Brain microvascular endothelial cell (primary cell): ENCODE measurements around the gene PGAP2.

ENCODE experiments used
- DNase-seq: peaks from one replicate; pipeline ENCODE4 v3.0.0-alpha.2; 2020
- H3K27ac ChIP-seq: fragments of 250-450 bp; sonication (Bioruptor Pico); 2 replicates; pipeline ENCODE4 v1.5.1; 2020; ENCODE audit warnings: mild to moderate bottlenecking, moderate library complexity
- H3K27me3 ChIP-seq: fragments of 250-450 bp; sonication (Bioruptor Pico); replicated peaks from 2 replicates; pipeline ENCODE4 v1.5.1; 2020; ENCODE audit warnings: mild to moderate bottlenecking
- H3K36me3 ChIP-seq: fragments of 250-450 bp; sonication (Bioruptor Pico); replicated peaks from 2 replicates; pipeline ENCODE4 v1.5.1; 2020; ENCODE audit warnings: mild to moderate bottlenecking
- H3K4me3 ChIP-seq: 2 replicates; pipeline ENCODE4 v1.5.1; 2011; ENCODE audit warnings: low read depth, mild to moderate bottlenecking, control low read depth, low read length, moderate library complexity
- in situ Hi-C: cut with HindIII; loops from 2 replicates; pipeline ENCODE4 v1.10.0; 2017; ENCODE audit warnings: low sequenced_read_pairs, low pct_ligation_motif_present
- TF ChIP-seq, protein P1 (sequence below): IDR thresholded peaks from 2 replicates; pipeline ENCODE4 v1.5.1; 2011; ENCODE audit warnings: low read depth, mild to moderate bottlenecking, moderate library complexity, low read length, control low read depth, inconsistent platforms; ENCODE audit errors: missing control alignments

PGAP2 gene

DNA sequence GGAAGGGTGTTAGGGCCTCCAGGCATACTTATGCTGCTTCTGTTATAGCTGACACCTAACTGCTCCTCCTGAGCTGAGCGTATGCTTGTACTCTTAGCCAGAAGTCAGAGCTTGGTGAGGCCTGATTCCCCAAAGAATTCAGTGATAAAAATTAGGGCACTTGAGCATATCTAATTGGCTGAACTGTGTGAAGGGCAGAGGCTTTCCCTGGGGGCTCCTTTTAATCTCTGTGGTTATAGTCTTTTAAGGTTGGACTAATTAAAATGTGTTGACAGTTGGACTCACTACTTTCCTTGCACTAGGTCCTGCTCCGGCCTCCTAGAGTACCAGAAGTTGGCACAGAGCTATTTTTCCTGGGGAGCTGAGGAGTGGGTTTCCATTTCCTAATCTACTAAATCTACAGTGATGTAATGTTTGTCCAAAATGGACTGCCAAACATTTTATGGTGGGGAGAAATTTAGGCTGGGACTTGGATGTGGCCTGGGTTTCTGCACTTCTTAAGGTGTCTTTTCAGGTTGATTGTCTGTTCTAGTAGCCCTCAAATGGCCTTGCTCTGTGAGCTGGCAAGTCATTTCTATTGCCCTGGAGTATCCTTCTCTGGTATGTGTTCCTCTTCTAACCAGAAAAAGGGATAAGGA lies 65.5 kb downstream of the PGAP2 start:
- H3K27ac ChIP-seq = no peak overlapping the region
- no peak overlapping the region for H3K4me3 ChIP-seq
- no peaks in the 10 kb centered on the region for H3K36me3 ChIP-seq
- no peaks in the 10 kb centered on the region for H3K27me3 ChIP-seq
- TF ChIP-seq, protein P1, sequence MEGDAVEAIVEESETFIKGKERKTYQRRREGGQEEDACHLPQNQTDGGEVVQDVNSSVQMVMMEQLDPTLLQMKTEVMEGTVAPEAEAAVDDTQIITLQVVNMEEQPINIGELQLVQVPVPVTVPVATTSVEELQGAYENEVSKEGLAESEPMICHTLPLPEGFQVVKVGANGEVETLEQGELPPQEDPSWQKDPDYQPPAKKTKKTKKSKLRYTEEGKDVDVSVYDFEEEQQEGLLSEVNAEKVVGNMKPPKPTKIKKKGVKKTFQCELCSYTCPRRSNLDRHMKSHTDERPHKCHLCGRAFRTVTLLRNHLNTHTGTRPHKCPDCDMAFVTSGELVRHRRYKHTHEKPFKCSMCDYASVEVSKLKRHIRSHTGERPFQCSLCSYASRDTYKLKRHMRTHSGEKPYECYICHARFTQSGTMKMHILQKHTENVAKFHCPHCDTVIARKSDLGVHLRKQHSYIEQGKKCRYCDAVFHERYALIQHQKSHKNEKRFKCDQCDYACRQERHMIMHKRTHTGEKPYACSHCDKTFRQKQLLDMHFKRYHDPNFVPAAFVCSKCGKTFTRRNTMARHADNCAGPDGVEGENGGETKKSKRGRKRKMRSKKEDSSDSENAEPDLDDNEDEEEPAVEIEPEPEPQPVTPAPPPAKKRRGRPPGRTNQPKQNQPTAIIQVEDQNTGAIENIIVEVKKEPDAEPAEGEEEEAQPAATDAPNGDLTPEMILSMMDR = no peak
- DNase-seq = no peak
- in situ Hi-C loops = no loop called here
